ENCODE results near the gene LYPD3. TPM values are rescaled to one million over a fixed set of nuclear protein-coding genes. Genes with fewer than 3 reads are reported as not detected.
A peak's percentile ranks its signal among the peaks of the same experiment; 100 is the strongest.

LYPD3 gene
- total RNA-seq, 4 donors from 2014 or later: 185 to 612 (median 483) TPM

DNA sequence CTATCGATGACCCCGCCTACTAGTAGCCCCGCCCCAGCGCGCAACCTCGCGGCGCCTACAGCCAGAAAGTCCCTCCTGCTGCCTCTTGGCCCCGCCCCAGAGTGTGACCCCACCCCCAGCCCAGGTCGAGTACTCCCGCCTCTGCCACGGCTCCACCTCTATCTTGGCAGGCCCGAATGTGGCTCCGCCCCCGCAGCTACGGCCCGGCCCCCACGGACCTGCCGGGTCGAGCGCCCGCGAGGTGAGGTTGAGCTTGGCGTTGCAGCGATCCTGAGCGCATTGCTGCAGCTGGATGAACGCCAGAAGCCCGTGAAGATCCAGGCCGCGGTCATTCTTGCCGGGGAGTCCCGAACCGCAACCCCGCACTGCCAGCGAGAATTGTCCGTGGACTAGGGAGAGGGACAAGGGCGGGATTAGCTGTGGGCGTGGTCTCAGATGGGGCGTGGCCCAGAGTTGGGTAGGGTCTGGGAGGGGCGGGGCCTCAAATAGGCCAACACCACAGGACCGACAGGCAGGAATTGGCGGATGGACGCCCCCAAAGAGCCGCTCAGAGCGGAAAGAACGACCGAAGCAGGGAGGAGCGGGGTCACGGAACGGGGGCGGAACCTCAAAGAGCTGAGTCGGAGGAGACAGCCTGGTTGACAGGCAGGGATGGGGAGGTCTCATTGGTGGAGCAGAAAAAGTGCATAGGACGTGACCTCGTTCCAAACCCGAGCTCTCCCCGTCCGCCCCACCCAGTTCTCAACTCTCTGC is 1.9 kb downstream of the LYPD3 start:
- Histone ChIP-seq H3K27ac (peak overlapping the region; percentile 88), H3K9me3 (no peaks in the 10 kb centered on the region), H3K36me3 (peaks cover 9% of the 10 kb centered on the region), H3K4me1 (peaks cover 58% of the 10 kb centered on the region), H3K27me3 (no peaks in the 10 kb centered on the region), H3K4me3 (peak overlapping the region; percentile 56)
- TF ChIP-seq POLR2AphosphoS5 (IDR thresholded peaks at IDR 0.05): no peak
- TF ChIP-seq EP300 (IDR thresholded peaks at IDR 0.05): peak; percentile 12
- under 1% methylated on average over 48 of the region's 57 CpGs for WGBS
- peak; percentile 99 for DNase-seq (ENCODE audit: low spot score in 2 of 2)

- H3K36me3 ChIP-seq: peaks cover 9% of the 10 kb centered on the region
- TF ChIP-seq POLR2A (IDR thresholded peaks at IDR 0.05) (no peak), POLR2AphosphoS5 (IDR thresholded peaks at IDR 0.05) (peak in 1 of 3 donors; percentile 26), CTCF (IDR thresholded peaks at IDR 0.05) (no peak), EP300 (IDR thresholded peaks at IDR 0.05) (no peak)
- no peaks in the 10 kb centered on the region for H3K27me3 ChIP-seq
- DNase-seq (ENCODE audit: low spot score in 2 of 2): no peak
- H3K27ac ChIP-seq: peak overlapping the region; percentile 88
- no peaks in the 10 kb centered on the region for H3K9me3 ChIP-seq
- H3K4me1 ChIP-seq: peaks cover 51% of the 10 kb centered on the region
- H3K4me3 ChIP-seq: peak overlapping the region; percentile 56
- 54% methylated on average over 3 of the region's 33 CpGs for WGBS
These were observed 2.5 kb downstream of the LYPD3 start for GRCh38 chr19:43462785-43463380.

DNA sequence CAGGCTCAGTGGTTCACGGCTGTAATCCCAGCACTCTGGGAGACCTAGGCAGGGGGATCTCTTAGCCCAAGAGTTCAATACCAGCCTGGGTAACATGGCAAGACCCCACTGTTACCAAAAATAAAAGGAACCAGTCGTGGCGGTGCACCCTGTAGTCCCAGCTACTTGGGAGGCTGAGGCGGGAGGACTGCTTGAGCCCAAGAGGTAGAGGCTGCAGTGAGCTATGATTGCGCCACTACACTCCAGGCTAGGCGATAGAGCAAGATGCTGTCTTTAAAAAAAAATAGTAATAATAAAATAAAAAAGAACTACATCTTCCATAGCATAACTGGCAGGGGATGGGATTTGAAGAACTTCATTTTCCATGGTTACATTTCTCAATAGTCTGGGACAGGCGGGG is 3.0 kb downstream of the LYPD3 start:
- H3K4me3 ChIP-seq: peak overlapping the region; percentile 56
- H3K36me3 ChIP-seq: peaks cover 9% of the 10 kb centered on the region
- H3K4me1 ChIP-seq: peaks cover 46% of the 10 kb centered on the region
- WGBS: 91% methylated on average over 7 of the region's 7 CpGs
- DNase-seq (ENCODE audit: low spot score in 2 of 2): no peak
- no peaks in the 10 kb centered on the region for H3K27me3 ChIP-seq
- TF ChIP-seq POLR2AphosphoS5 (IDR thresholded peaks at IDR 0.05): no peak
- TF ChIP-seq CTCF (IDR thresholded peaks at IDR 0.05): no peak
- no peak for TF ChIP-seq POLR2A (IDR thresholded peaks at IDR 0.05)
- TF ChIP-seq EP300 (IDR thresholded peaks at IDR 0.05): no peak
- no peaks in the 10 kb centered on the region for H3K9me3 ChIP-seq
- H3K27ac ChIP-seq: peak overlapping the region; percentile 88

GRCh38 chr19:43461303-43461702 is 4.1 kb downstream of the LYPD3 start:
- Histone ChIP-seq H3K9me3 (no peaks in the 10 kb centered on the region), H3K27ac (no peak overlapping the region), H3K36me3 (peaks cover 9% of the 10 kb centered on the region), H3K4me3 (no peak overlapping the region), H3K4me1 (peaks cover 39% of the 10 kb centered on the region), H3K27me3 (no peaks in the 10 kb centered on the region)
- 84% methylated on average over 6 of the region's 12 CpGs for WGBS
- no peak for DNase-seq (ENCODE audit: low spot score in 2 of 2)
- TF ChIP-seq EP300 (IDR thresholded peaks at IDR 0.05) (no peak), POLR2AphosphoS5 (IDR thresholded peaks at IDR 0.05) (no peak), CTCF (IDR thresholded peaks at IDR 0.05) (no peak), POLR2A (IDR thresholded peaks at IDR 0.05) (no peak)

- TF ChIP-seq CTCF (IDR thresholded peaks at IDR 0.05) (no peak), POLR2A (IDR thresholded peaks at IDR 0.05) (no peak), POLR2AphosphoS5 (IDR thresholded peaks at IDR 0.05) (no peak), EP300 (IDR thresholded peaks at IDR 0.05) (no peak)
- Histone ChIP-seq H3K27ac (no peak overlapping the region), H3K27me3 (no peaks in the 10 kb centered on the region), H3K9me3 (no peaks in the 10 kb centered on the region), H3K36me3 (peaks cover 9% of the 10 kb centered on the region), H3K4me1 (peaks cover 32% of the 10 kb centered on the region), H3K4me3 (no peak overlapping the region)
- DNase-seq (ENCODE audit: low spot score in 2 of 2): no peak
- 85% methylated on average over 16 of the region's 16 CpGs for WGBS
These were observed 4.9 kb downstream of the LYPD3 start for GRCh38 chr19:43460362-43461016.
